Fibroblast of villous mesenchyme (primary cell): Measurements from ENCODE around the gene PPP1R9B. TPM values are rescaled to one million over a fixed set of nuclear protein-coding genes. Genes with fewer than 3 reads are reported as not detected.

ENCODE experiments used
- DNase-seq: peaks from one replicate; pipeline ENCODE4 v3.0.0-alpha.2; 2010; ENCODE audit warnings: low read depth
- H3K4me3 ChIP-seq: 2 replicates; pipeline ENCODE4 v1.5.1; 2011; ENCODE audit warnings: low read depth, mild to moderate bottlenecking, low read length
- CTCF ChIP-seq: IDR thresholded peaks from 2 replicates; pipeline ENCODE4 v1.5.1; 2012; ENCODE audit warnings: low read depth, mild to moderate bottlenecking, low read length; ENCODE audit not compliant: insufficient read depth
- total RNA-seq: library from RNA; depleted of rRNA; stranded (reverse); fragments of >200 nt; gene quantifications from 2 replicates; pipeline ENCODE4 v1.2.3, GENCODE V29; 2012

Gene PPP1R9B
- total RNA-seq, 1 donor = 47.1 TPM

GRCh38 chr17:50134206-50135110, 16.0 kb downstream of the PPP1R9B start:
- H3K4me3 ChIP-seq = no peak overlapping the region
- TF ChIP-seq CTCF = no peak
- no peak for DNase-seq

- no peak for DNase-seq
- TF ChIP-seq CTCF = no peak
- no peak overlapping the region for H3K4me3 ChIP-seq
These were observed 16.7 kb downstream of the PPP1R9B start for GRCh38 chr17:50133769-50134099.

- no peak for TF ChIP-seq CTCF
- peak; percentile 43 for DNase-seq
- no peak overlapping the region for H3K4me3 ChIP-seq
These were observed 17.3 kb downstream of the PPP1R9B start for GRCh38 chr17:50133028-50133768.

GRCh38 chr17:50132104-50132794, 18.2 kb downstream of the PPP1R9B start:
- no peak for TF ChIP-seq CTCF
- no peak overlapping the region for H3K4me3 ChIP-seq
- no peak for DNase-seq

- peak overlapping the region; percentile 49 for H3K4me3 ChIP-seq
- no peak for DNase-seq
- TF ChIP-seq CTCF = no peak
These were observed 19.7 kb downstream of the PPP1R9B start for GRCh38 chr17:50130559-50131305.
